ENCODE results near the gene APCDD1. TPM values are rescaled to one million over a fixed set of nuclear protein-coding genes. Genes with fewer than 3 reads are reported as not detected.

The APCDD1 gene
- total and polyA plus RNA-seq, 2 experiments from 2014 or later, result 69.6 to 114 TPM

- Histone ChIP-seq H3K27ac (no peak overlapping the region), H2AFZ (no peak overlapping the region), H4K20me1 (ENCODE audit: insufficient read depth, poor library complexity, severe bottlenecking) (no peaks in the 10 kb centered on the region), H3K79me2 (no peaks in the 10 kb centered on the region), H3K36me3 (replicated peaks; ENCODE audit: insufficient read depth, low read depth) (no peaks in the 10 kb centered on the region), H3K4me2 (no peak overlapping the region), H3K4me3 (no peak overlapping the region), H3K9me3 (ENCODE audit: low read depth) (no peaks in the 10 kb centered on the region), H3K27me3 (no peaks in the 10 kb centered on the region), H3K9me2 (replicated peaks; ENCODE audit: insufficient read depth) (no peaks in the 10 kb centered on the region), H3K4me1 (ENCODE audit: insufficient read depth) (no peaks in the 10 kb centered on the region)
- no peak for DNase-seq (ENCODE audit: low spot score)
- TF ChIP-seq EZH2 (IDR thresholded peaks at IDR 0.05; ENCODE audit: borderline replicate concordance) (no peak), EZH2phosphoT487 (IDR thresholded peaks at IDR 0.05; ENCODE audit: low read depth, severe bottlenecking, unreplicated experiment) (no peak)
- TF ChIP-seq, protein P1, sequence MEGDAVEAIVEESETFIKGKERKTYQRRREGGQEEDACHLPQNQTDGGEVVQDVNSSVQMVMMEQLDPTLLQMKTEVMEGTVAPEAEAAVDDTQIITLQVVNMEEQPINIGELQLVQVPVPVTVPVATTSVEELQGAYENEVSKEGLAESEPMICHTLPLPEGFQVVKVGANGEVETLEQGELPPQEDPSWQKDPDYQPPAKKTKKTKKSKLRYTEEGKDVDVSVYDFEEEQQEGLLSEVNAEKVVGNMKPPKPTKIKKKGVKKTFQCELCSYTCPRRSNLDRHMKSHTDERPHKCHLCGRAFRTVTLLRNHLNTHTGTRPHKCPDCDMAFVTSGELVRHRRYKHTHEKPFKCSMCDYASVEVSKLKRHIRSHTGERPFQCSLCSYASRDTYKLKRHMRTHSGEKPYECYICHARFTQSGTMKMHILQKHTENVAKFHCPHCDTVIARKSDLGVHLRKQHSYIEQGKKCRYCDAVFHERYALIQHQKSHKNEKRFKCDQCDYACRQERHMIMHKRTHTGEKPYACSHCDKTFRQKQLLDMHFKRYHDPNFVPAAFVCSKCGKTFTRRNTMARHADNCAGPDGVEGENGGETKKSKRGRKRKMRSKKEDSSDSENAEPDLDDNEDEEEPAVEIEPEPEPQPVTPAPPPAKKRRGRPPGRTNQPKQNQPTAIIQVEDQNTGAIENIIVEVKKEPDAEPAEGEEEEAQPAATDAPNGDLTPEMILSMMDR (IDR thresholded peaks at IDR 0.05; ENCODE audit: poor library complexity), result no peak
- WGBS (ENCODE audit: low lambda C conversion rate, missing lambda C conversion rate), result 58% methylated on average over 3 of the region's 3 CpGs
Measured at GRCh38 chr18:10486362-10486761, 31.9 kb downstream of the APCDD1 start.

- H3K27me3 ChIP-seq, result no peaks in the 10 kb centered on the region
- H3K9me3 ChIP-seq (ENCODE audit: low read depth), result no peaks in the 10 kb centered on the region
- H3K36me3 ChIP-seq (replicated peaks; ENCODE audit: insufficient read depth, low read depth), result no peaks in the 10 kb centered on the region
- no peak overlapping the region for H3K4me3 ChIP-seq
- no peaks in the 10 kb centered on the region for H3K4me1 ChIP-seq (ENCODE audit: insufficient read depth)
- no peak overlapping the region for H3K27ac ChIP-seq
- H2AFZ ChIP-seq, result no peak overlapping the region
- WGBS (ENCODE audit: low lambda C conversion rate, missing lambda C conversion rate), result 76% methylated on average over 6 of the region's 6 CpGs
- no peaks in the 10 kb centered on the region for H4K20me1 ChIP-seq (ENCODE audit: insufficient read depth, poor library complexity, severe bottlenecking)
- TF ChIP-seq EZH2phosphoT487 (IDR thresholded peaks at IDR 0.05; ENCODE audit: low read depth, severe bottlenecking, unreplicated experiment) (no peak), EZH2 (IDR thresholded peaks at IDR 0.05; ENCODE audit: borderline replicate concordance) (no peak)
- TF ChIP-seq, protein P1 (IDR thresholded peaks at IDR 0.05; ENCODE audit: poor library complexity), result no peak
- no peaks in the 10 kb centered on the region for H3K79me2 ChIP-seq
- no peak for DNase-seq (ENCODE audit: low spot score)
- no peak overlapping the region for H3K4me2 ChIP-seq
- no peaks in the 10 kb centered on the region for H3K9me2 ChIP-seq (replicated peaks; ENCODE audit: insufficient read depth)
Measured at GRCh38 chr18:10487154-10487553, 32.7 kb downstream of the APCDD1 start.

GRCh38 chr18:10488017-10488416 lies 33.6 kb downstream of the APCDD1 start:
- no peak overlapping the region for H3K27ac ChIP-seq
- H3K79me2 ChIP-seq, result no peaks in the 10 kb centered on the region
- no peaks in the 10 kb centered on the region for H3K9me3 ChIP-seq (ENCODE audit: low read depth)
- no peaks in the 10 kb centered on the region for H3K4me1 ChIP-seq (ENCODE audit: insufficient read depth)
- no peaks in the 10 kb centered on the region for H4K20me1 ChIP-seq (ENCODE audit: insufficient read depth, poor library complexity, severe bottlenecking)
- H3K27me3 ChIP-seq, result no peaks in the 10 kb centered on the region
- no peak overlapping the region for H3K4me2 ChIP-seq
- H3K36me3 ChIP-seq (replicated peaks; ENCODE audit: insufficient read depth, low read depth), result no peaks in the 10 kb centered on the region
- no peaks in the 10 kb centered on the region for H3K9me2 ChIP-seq (replicated peaks; ENCODE audit: insufficient read depth)
- no peak for DNase-seq (ENCODE audit: low spot score)
- H3K4me3 ChIP-seq, result no peak overlapping the region
- 75% methylated on average over 4 of the region's 4 CpGs for WGBS (ENCODE audit: low lambda C conversion rate, missing lambda C conversion rate)
- TF ChIP-seq, protein P1 (IDR thresholded peaks at IDR 0.05; ENCODE audit: poor library complexity), result no peak
- TF ChIP-seq EZH2phosphoT487 (IDR thresholded peaks at IDR 0.05; ENCODE audit: low read depth, severe bottlenecking, unreplicated experiment) (no peak), EZH2 (IDR thresholded peaks at IDR 0.05; ENCODE audit: borderline replicate concordance) (no peak)
- no peak overlapping the region for H2AFZ ChIP-seq

Data from hepatocyte (in vitro differentiated cells).